NCI-H82 treated with DMSO at 0.1 percent for 48 hours (cell line): ENCODE results near the gene PITPNC1.
"Not testable (repeated sequence)": the region's sequence is repeated elsewhere in the genome, so short reads cannot be mapped to it uniquely, and the experiment has no call there.

Experiments
- DNase-seq: peaks from one replicate; lab custom pipeline; 2025; ENCODE audit not compliant: unreplicated experiment; lab: John Stamatoyannopoulos, UW

PITPNC1 gene

DNA sequence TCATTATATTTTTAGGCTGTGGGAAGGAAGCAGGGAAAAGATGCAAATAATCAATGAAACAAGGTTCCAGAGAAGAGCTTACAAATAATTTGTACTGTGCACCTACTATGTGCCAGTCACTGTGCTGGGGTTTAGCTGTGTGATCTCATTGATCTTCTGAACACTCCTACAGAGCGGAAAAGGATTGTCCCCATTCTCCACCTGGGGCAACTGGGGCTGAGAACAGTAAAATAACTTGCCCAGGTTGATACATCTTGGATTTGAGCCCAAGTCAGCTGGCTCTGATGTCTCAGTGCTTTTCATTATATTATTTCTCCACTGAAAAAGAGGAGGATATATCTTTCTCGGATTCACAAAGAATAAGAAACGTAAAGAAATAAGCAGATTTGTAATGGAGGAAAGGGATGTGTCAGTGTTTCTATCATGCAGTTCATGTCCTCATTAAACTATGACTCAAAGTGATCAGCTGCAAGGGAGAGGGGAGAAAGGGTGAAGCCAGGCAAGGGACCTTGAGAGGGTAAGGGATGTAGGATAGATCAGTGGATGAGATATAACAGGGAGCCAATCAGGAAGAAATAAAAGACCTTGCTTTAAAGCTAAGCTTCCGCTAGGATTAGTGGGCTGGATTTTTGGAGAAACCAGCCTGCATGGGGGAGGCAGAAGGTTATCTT is 197.0 kb downstream of the PITPNC1 start:
- no peak for DNase-seq

DNA sequence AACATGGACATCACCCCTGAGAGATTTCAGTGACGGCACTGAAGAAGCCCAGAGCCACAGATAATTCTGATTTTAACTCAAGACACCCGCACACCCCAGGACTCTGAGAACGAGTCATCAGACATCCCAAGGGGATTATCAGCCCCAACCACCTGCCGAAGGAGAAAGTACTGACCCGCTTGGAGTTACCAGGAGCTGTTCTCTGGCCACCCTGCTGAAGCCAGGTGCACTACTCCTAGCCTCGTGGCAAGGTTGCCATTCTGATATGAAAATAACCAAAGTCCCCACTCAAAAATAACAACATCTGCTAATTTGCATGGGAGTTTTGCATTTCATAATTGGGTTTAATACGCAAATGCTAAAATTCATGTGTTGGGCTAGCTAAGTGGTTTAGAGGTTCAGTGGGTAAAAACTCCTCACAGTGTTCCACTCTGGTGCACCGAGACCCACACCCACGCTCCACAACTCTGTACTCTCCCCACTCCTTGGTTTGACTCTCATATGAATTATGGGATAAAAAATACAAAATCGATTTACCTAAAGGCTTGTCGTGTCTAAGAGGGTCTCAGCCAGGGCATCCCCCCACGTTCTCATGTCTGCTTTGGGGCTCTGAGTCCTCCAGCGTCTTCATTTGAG is 197.7 kb downstream of the PITPNC1 start:
- DNase-seq = no peak

DNA sequence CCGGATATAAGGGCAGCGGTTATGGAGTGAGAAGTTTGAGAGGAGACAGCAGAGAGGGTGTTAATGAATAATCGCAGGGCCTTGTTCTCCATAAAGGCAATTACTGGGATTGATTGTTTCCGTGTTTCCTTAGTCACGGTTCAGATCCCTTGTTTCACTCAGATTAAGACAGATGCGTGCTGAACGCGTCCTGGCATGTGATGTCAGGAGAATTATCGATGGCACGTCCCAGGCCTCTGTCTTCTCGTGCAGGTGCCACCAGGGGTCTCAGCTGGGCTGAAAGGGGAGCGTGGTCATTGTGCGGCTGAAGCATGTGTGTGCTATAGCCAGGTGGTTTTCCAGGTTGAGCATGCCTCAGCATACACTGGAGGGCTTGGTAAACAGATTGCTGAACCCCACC is 198.2 kb downstream of the PITPNC1 start:
- peak; percentile 45 for DNase-seq

DNA sequence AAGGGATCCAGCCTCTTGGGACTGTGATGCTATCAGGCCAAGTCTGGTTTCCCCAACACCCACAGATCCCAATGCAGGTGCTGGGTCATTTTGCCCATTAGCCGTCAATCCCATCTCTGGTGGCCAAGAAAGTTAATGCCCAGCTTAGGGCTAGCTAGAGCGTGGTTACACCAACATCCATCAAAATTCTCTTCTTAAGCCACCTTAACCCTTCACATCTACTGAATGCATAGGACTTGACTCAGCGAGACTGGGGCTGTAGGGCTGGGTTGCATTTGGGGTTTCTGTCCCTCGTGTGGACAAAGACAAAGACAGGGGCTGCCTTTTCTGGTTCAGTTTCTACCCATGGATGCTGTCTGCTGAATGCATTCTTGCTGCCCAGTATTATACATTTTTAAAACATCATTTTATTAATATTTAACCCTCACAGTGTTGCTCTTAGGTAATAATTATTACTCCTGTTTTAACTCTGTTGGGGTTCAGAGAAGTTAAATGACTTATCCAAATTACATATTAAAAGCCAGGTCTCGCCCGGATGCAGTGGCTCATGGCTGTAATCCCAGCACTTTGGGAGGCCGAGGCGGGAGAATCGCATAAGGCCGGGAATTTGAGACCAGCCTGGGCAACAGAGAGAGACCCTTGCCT is 199.5 kb downstream of the PITPNC1 start:
- DNase-seq = no peak

DNA sequence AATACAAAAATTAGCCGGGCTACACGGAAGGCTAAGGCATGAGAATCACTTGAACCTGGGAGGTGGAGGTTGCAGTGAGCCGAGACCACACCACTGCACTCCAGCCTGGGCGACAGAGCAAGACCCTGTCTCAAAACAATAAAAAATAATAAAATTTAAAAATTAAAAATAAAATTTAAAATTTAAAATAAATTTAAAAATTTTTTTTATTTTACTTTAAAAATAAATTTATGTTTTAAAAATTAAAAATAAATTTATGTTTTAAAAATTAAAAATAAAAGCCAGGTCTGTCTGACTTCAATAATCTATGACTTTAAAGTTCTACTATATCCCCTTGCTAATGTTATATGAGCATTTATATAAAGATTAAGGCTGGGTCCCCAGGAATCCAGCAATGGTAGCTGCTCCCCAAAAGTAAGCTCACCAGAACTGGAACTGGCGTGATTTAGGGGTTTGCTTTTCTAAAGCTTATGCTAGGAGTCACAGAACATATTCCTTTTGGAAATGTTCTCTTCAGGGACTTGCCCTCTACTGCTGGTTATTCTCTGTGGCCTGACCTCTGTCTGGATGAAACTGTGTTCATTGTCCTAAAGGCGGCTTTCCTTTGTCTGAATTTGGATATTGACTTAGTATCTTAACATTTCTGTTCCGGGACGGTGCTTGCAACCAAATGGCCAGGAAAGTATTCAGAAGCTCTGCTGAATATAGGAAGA is 200.5 kb downstream of the PITPNC1 start:
- DNase-seq = no peak

DNA sequence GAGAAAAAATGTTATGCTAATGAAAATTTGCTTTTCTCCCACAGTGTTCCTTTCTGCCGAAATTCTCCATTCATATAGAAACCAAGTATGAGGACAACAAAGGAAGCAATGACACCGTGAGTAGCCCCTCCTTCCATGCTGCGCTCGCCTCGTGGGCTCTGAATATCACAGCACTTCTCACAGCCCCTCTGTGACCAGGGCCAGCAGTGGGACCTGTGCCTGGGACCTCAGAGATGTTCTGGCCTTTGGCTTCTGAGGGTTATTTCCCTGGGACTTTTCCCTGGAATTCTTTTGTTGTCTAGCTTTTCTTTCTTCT is 201.0 kb downstream of the PITPNC1 start:
- no peak for DNase-seq

DNA sequence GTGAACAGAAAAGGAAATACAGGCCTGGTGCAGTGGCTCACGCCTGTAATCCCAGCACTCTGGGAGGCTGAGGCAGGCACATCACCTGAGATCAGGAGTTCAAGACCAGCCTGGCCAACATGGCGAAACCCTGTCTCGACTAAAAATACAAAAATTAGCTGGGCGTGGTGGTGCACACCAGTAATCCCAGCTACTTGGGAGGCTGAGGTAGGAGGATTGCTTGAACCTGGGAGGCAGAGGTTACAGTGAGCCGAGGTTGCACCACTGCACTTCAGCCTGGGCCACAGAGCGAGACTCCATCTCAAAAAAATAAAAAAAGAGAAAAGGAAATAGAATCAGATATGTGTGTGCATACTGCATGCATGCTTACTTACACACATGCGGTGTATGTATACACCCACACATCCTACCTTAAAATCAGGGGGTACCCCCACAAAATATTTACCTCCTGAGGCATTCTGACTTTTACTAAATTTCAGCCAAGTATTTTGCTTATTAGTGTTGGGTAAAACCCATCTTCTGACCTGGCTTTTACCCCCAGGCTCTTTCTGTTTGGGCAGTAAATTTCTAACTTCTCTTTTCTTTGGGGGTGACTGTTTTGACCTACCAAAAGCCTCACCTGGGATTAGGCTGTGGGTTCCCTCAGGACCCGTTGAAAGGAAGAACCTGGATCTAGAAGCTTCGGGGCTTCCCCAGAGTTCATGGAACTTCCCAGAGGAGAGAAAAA is 201.8 kb downstream of the PITPNC1 start:
- DNase-seq = not testable (repeated sequence)

DNA sequence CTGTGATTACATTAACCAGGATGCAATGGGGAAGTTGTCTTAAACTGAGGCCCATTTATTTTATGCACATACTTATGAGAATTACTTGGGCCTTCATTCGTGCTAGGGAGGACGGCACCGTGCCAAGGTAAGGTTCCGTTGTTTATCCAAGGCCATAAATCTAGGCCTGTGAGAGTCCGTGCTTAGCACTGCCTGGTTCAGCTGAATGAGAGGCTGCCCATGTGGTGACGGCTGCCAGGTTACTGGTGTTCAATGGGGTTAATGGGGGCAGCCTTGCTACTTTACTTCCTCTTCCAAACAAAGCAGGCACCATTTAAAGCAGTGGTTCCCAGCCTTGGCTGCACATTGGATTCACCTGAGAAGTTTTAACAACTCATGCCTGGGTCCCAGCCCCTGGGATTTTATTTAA is 205.6 kb downstream of the PITPNC1 start:
- no peak for DNase-seq

DNA sequence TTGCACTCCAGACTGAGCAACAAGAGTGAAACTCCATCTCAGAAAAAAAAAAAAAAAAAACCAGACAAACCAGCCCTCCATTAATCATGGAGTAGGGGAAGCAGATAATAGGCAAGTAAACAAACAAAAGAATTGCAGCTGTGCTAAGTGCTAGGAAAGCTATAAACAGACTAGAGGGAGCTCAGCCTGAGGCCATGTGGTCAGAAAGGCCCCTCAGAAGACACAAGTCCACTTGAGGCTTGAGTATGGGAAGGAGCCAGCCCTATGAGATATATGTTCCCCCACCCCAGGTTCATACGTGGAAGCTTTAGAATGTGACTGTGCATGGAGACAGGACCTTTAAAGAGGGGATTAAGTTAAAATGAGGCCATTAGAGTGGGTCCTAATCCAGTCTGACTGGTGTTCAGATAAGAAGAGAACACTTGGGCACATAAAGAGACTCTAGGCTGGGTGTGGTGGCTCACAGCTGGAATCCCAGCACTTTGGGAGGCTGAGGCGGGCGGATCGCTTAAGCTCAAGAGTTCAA is 208.1 kb downstream of the PITPNC1 start:
- peak; percentile 86 for DNase-seq

DNA sequence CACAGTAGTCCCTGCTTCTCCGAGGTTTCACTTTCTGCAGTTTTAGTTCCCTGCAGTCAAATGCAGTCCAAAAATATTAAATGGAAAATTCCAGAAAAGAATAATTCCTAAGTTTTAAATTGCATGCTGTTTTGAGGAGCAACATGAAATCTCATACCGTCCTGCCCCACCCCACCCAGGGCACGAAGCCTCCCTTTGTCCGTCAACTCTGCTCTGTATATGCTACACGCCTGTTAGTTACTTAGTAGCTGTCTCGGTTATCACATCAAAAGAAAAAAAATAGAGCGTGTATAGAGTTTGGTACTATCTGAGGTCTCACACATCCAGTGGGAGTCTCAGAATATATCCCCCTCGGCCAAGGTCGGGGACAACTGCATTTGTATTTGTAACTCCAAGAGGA is 211.2 kb downstream of the PITPNC1 start:
- DNase-seq = no peak

DNA sequence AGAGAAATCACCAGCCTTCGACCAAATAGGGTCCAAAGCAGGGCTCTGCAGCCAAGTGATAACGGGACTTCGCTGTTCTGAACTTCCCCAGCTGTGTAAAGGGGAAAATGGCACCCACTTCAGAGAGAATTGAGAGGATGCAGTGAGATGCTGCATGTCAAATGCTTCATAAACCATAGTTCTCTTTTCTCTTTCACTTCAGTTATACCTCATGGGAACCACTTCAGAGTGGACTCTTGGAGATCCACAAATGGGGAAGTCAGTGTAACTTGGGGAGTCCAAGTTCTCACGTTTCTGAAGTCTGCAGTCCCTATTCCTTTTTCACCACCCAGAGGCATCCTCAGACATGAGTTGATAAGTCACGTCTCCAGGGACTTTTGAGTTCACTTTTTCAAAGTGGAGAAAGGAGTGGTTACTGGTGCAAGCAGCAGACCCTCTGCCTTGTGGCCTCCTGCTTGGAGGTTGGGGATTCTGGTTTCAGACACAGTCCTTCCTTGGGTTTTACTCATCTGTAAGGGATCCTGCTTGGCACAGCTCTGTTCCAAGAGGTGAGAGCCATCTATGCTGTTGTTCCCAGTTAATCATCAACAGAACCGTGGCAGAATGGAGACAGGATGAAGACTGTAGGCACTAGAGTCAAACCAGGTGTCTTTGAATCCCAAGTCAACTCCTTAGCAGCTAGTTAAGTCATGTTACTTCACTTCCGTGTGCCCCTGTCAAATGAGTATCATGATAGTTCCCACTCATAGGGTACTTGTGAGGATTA is 217.2 kb downstream of the PITPNC1 start:
- DNase-seq = no peak

DNA sequence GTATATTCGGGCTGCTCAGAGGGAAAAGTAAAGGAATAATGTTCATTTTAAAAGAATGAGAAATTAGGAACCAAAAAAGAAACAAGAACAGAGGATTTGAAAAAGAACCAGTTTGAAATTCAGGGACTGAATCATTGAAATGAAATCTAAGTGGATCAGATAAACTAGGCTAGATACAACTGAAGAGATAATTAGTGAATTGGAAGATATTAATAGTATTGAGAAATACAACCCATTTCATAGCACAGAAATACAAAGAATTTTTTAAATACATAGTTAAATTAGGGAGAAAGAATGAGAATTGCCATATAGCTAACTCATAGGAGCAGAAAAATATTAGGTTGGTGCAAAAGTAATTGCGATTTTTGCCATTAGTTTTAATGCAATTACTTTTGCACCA is 223.3 kb downstream of the PITPNC1 start:
- no peak for DNase-seq

DNA sequence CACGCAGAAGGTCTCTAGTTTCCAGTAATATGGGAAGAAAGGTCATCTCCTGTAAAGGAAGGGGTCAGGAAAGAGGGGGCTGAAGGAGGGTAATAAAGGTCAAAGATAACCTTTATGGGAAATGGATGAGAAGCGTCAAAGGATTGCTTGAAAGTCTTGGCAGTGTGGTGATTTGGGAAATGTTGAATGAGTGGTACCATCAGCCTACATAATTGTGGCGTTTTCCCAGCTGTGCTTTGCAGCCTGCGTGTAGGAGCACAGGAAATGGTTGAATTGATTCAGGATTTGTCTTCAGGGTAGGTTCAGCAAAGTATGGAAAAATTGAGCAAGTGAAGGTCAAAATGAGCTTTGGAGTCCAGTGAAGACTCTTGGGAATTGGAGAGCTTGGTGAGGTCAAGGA is 224.8 kb downstream of the PITPNC1 start:
- no peak for DNase-seq

DNA sequence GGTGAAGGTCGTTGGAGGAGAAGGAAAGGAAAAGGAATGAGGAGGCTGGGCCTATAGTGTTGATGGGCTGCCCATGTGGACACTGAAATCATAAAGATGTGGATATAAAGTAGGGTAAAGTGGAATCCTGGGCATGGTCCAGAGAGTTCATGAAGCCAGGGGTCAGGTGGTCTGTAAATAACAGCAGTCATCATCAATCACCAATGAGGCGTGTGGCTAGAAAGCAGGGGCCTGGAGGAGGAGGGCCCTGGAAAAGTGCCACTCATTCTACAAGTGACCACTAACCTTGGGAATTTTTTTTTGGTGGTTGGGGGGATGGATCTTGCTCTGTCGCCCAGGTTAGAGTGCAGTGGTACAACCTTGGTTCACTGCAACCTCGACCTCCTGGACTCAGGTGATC is 225.4 kb downstream of the PITPNC1 start:
- DNase-seq = no peak

DNA sequence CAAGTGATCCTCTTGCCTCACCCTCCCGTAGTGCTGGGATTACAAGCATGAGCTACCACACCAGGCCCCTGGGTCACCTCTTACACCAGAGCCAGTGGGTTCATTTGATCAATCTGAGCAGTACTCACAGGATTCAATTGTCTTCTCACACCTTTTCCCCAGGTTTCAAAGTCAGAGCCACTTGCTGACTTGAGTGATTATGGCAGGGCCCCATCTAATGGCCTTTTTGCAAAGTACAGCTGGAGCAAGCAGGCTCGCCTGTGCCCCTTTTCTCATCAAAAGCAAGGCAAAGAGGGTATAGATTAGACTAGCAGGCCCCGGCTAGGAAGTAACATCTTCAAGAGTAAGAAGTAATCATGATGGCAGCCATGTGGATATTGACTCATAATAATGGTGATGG is 225.9 kb downstream of the PITPNC1 start:
- no peak for DNase-seq

DNA sequence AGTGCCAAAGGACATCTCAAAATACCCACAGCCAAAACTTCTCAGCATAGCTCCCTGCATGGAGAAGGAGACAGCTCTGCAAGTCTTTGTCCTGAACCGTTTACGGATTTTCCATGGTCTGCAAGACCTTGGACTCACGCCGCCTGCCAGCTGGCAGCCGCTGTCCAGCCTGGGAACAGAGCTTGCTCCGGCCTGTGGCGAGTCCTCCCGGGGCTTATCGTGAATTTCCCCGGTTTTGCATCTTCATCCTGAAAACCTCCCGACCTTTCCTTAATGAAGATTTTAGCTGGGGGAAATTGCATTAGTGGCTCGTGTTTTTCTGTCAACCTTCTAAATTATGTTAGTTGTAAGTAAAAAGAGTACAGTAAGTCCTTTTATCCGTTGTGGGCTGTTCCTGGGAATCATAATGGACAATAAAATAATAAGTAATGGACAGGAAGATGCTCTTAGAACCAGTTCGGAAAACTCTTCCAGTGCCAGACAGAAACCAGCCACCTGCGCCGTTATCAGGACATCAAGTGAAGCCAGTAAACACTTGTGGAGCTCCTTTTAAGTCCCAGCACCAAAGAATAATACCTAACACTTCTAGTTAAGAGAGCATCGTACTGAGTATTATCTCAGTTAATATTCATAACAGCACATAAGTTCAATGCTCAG is 228.3 kb downstream of the PITPNC1 start:
- DNase-seq = no peak

DNA sequence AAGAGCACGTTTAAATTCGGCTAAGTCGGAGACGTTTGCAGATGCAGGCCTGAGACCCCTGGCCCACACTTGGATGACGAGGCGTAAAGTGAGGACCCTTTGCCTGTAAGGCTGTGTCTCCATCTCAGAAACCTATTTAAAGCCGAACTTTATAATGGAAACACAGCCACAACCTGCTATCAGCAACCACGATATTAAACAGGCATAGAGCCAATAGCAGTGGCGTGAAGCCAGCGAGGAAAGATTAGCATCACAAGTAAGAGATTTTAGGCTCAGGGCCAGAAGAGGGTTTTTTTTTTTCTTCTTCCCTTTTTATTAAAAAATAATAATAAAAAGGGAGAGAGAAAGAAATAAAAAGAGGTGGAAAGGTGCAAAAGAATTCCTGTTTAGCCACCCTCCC is 229.4 kb downstream of the PITPNC1 start:
- no peak for DNase-seq

DNA sequence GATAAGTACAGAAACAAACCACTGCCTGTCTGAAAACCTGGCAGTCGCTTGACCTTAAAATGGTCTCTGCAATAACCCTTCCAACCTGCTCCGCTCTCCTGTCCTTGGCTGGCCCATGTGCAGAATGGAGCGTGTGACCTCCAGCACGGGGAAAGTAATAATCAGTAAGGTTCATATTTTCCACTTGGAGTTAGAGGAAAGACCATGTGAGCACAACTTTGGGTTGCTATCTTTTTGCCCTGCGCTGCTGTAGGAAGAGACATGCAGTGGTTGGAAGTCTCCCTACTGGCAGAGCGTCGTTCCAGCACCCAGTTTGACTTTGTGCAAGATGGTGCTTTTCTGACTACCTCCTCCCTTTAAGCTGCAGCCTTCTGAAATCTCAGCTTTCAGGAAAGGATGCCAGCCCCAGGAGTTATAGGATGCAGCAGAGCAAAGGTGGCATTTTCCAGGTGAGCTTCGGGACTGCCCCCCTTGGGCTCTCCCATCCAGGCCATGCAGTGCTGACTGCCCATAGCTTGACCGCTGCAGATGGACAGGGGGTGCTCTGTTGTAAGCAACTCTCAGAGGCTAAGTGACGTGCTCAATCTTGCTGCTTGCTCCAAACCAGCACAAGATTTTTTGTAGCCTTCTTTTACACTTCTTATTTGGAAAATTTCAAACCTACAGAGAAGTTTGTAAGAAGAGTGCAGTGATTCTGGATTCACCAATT is 230.0 kb downstream of the PITPNC1 start:
- DNase-seq = no peak

DNA sequence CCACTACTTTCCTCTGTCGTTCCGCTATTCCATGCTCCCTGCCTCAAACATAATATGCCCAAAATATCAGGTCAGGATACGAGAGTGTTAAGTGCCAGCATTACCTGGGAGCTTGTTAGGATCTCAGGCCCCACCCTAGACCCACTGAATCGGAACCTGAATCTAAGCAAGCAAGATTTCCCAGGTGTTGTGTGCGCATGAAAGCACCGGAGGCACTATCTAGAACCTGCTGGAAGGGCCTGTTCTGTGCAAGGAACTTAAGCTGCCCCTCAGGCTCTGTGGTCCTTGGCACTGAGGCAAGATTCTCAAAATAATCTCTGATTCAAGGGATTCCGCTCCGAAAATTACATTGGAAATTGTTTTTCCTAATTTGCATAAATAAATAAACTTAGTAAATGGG is 233.0 kb downstream of the PITPNC1 start:
- no peak for DNase-seq
